ENCODE data around the gene RAB1A.
"Not testable (repeated sequence)": the region's sequence is repeated elsewhere in the genome, so short reads cannot be mapped to it uniquely, and the experiment has no call there.

RAB1A gene

DNA sequence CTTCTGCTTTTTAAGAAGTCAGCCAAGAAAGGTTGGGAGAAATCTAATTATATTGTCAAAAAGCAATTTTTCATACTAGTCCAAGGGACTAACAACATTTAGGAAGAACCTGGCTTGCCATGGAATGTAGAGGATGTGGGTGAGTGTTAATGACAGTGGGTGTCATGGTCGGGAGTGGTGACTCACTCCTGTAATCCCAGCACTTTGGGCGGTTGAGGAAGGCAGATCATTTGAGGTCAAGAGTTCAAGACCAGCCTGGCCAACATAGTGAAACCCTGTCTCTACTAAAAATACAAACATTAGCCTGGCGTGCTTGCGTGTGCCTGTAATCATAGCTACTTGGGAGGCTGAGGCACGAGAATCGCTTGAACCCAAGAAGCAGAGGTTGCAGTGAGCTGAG is 27.9 kb upstream of the RAB1A start:
- not testable (repeated sequence) for DNase-seq

DNA sequence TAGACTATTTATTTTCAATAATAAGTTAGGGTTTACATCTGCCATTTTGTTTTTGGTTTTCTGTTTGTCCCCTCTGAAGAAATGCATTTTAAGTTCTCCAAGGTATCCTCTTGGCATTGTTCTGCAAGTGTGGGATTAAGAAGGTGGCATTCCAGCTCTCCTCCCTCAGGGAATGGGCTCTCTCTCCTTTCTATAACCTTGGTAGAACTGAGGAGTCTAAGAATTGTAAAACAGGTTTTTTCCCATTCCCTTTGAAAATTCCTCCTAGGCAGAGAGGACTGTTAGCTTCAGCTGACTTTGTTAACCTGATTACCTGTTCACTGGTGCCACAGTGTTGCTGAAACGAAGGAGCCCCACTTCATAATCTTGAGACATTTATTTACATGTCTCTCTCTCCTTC is 26.1 kb upstream of the RAB1A start:
- no peaks in the 10 kb centered on the region for H3K36me3 Mint-ChIP-seq (ENCODE audit: low read depth)
- DNase-seq: no peak
- H3K9me3 Mint-ChIP-seq: no peaks in the 10 kb centered on the region
- H3K27ac Mint-ChIP-seq: no peak overlapping the region
- H3K27me3 Mint-ChIP-seq: no peaks in the 10 kb centered on the region
- H3K4me1 Mint-ChIP-seq (ENCODE audit: low read depth): peaks cover 6% of the 10 kb centered on the region
- H3K4me3 Mint-ChIP-seq: no peak overlapping the region

More for the DNA sequence above, 27.9 kb upstream of the RAB1A start:
- H3K27me3 Mint-ChIP-seq; H3K27ac Mint-ChIP-seq; H3K4me1 Mint-ChIP-seq (ENCODE audit: low read depth); H3K4me3 Mint-ChIP-seq; H3K36me3 Mint-ChIP-seq (ENCODE audit: low read depth); H3K9me3 Mint-ChIP-seq: not testable (repeated sequence)

DNA sequence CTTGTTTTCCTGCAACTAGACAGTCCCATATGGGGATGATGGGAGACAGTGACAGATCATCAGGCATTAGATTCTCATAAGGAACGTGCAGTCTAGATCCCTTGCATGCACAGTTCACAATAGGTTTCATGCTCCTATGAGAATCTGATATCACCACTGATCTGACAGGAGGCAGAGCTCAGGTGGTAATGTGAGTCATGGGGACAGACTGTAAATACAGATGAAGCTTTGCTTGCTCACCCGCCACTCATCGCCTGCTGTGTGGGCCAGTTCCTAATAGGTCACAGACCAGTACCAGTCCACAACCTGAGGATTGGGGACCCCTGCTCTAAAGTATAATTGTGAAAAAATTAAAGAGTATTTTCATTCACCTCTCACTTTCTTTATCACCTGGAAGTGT is 23.6 kb upstream of the RAB1A start:
- H3K9me3 Mint-ChIP-seq: no peaks in the 10 kb centered on the region
- H3K4me1 Mint-ChIP-seq (ENCODE audit: low read depth): no peaks in the 10 kb centered on the region
- H3K4me3 Mint-ChIP-seq: no peak overlapping the region
- DNase-seq: no peak
- H3K36me3 Mint-ChIP-seq (ENCODE audit: low read depth): no peaks in the 10 kb centered on the region
- no peak overlapping the region for H3K27ac Mint-ChIP-seq
- no peaks in the 10 kb centered on the region for H3K27me3 Mint-ChIP-seq

DNA sequence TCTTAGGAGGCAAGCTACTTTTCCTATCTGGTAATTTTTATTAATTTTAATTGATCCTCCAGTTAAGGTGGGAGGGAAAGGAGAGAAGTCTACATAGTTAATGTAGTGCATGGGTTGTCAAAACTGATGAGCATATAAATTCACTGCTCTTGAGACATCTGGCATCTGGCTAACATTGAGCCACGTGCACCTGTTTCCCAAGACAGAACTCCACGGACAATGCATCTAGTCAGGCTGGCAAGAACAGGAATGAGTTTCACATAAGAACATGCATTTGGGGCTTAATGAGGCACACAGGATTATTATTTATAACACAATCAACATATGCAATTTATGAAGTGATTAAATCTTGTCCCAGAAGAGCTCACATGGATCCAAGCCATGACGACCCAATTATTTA is 16.2 kb upstream of the RAB1A start:
- Mint-ChIP-seq H3K9me3 (no peaks in the 10 kb centered on the region), H3K4me3 (no peak overlapping the region), H3K27me3 (peaks cover 7% of the 10 kb centered on the region), H3K27ac (no peak overlapping the region), H3K4me1 (ENCODE audit: low read depth) (no peaks in the 10 kb centered on the region), H3K36me3 (ENCODE audit: low read depth) (no peaks in the 10 kb centered on the region)
- DNase-seq: no peak

DNA sequence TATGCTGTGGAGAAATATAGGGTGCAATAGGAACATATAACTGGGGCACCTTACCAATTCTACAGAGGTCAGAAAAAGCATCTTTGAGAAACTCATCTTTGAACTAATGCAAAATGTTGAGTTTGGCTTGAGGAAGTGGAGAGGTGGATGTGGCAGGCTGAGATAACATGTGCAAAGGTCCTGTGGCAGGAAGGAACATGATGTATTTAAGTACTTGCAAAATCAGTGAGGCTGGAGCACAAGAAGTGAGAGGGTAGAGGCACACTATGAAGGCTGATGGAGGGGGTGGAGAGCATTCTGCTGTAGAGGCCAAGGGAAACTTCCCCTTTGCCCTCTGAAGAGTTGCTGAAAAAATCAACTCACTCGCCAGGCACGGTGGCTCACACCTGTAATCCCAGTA is 14.7 kb upstream of the RAB1A start:
- Mint-ChIP-seq H3K4me1 (ENCODE audit: low read depth) (no peaks in the 10 kb centered on the region), H3K36me3 (ENCODE audit: low read depth) (no peaks in the 10 kb centered on the region), H3K27me3 (peaks cover 7% of the 10 kb centered on the region), H3K9me3 (no peaks in the 10 kb centered on the region), H3K27ac (no peak overlapping the region), H3K4me3 (no peak overlapping the region)
- no peak for DNase-seq

DNA sequence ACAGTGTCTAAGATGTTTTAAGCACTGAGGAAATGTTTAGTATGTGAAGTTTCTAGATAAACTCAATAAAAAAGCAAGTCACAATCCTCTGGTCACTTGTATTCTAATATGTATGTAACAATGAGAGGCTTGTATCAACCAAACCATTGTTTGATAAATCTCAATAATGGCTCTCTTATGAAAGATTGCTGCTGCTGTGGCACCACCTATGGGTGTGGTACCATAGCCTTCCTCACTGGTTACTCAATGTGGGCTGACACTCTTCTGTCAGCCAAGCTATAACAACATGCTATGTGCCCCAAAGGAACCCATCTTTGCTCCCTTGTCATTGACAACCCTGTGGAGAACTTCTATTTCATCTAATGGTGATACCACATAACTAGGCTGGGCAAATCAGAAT is 12.6 kb upstream of the RAB1A start:
- Mint-ChIP-seq H3K4me3 (no peak overlapping the region), H3K36me3 (ENCODE audit: low read depth) (no peaks in the 10 kb centered on the region), H3K9me3 (no peaks in the 10 kb centered on the region), H3K4me1 (ENCODE audit: low read depth) (no peaks in the 10 kb centered on the region), H3K27me3 (peaks cover 7% of the 10 kb centered on the region), H3K27ac (no peak overlapping the region)
- no peak for DNase-seq

DNA sequence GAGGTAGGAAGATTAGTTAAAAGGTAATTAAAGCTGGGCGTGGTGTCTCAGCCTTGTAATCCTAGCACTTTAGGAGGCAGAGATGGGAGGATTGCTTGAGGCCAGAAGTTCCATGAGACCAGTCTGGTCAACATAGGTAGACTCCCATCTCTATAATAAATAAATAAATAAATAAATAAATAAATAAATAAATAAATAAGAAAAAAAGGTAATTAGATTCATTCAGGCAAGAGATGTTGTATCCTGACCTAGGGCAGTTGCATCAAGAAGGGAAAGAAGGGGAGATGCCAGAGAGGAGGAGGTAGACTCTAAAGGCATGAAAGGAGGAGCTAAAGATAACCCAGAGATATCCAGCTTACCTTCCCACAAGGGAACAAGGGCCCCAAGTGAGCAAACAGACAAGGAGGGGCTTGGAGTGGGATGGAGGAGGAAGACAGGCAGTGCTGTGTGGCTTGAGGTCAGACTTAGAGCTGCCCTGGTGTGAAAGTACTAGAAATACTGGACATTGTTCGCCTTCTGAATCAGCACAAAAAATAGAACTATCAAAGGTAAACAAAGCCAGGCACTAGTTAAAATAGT is 7.4 kb upstream of the RAB1A start:
- Mint-ChIP-seq H3K27me3 (peaks cover 3% of the 10 kb centered on the region), H3K4me1 (ENCODE audit: low read depth) (no peaks in the 10 kb centered on the region), H3K9me3 (no peaks in the 10 kb centered on the region), H3K27ac (no peak overlapping the region), H3K36me3 (ENCODE audit: low read depth) (no peaks in the 10 kb centered on the region), H3K4me3 (no peak overlapping the region)
- no peak for DNase-seq

DNA sequence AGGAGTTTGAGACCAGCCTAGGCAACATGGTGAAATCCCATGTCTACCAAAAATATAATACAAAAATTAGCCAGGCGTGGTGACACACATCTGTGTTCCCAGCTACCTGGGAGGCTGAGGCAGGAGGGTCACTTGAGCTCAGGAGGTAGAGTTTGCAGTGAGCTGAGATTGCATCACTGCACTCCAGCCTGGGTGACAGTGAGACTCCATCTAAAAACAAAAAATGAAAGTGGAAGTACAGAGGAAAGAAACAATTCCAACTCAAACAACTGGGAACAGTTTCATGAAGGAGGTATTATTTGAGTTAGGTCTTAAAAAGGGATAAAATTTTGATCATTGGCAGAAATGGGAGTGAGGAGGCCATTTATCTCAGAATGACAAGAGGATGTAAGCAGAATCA is 6.3 kb upstream of the RAB1A start:
- Mint-ChIP-seq H3K4me1 (ENCODE audit: low read depth) (peaks cover 2% of the 10 kb centered on the region), H3K27me3 (no peaks in the 10 kb centered on the region), H3K27ac (no peak overlapping the region), H3K4me3 (no peak overlapping the region), H3K36me3 (ENCODE audit: low read depth) (no peaks in the 10 kb centered on the region), H3K9me3 (no peaks in the 10 kb centered on the region)
- DNase-seq: no peak

DNA sequence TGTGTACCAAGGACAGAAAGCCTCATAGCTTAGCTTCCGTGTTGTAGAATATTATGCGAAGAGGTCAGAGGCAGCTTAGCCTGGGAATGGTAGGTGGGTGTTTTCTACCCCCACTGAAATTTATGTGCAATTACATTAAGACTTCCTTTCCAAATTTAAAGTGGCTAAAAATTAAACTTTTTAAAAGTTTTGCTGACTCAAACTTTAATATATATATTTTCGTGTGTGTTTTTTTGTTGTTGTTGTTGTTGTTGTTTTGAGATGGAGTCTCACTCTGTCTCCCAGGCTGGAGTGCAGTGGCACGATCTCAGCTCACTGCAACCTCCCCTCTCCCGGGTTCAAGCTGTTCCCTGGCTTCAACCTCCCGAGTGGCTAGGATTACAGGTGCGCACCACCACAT is 4.3 kb upstream of the RAB1A start:
- Mint-ChIP-seq H3K27ac (no peak overlapping the region), H3K4me3 (no peak overlapping the region), H3K4me1 (ENCODE audit: low read depth) (peaks cover 8% of the 10 kb centered on the region), H3K36me3 (ENCODE audit: low read depth) (peaks cover 9% of the 10 kb centered on the region), H3K9me3 (no peaks in the 10 kb centered on the region), H3K27me3 (no peaks in the 10 kb centered on the region)
- no peak for DNase-seq

DNA sequence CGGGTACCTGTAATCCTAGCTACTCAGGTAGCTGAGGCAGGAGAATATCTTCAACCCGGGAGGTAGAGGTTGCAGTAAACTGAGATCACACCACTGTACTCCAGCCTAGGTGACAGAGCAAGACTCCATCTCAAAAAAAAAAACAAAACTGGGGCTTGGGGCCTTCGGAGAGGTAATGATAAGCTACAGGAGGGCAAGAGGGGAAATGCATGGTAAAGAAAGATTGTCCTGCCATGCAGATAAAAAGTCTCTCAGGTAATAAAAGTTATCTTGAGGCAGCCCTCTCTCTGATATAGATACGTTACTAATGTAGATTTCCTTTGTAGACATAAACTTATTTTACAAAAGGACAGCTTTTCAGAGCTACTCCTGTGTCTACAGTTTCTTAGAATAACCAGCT is 3.7 kb upstream of the RAB1A start:
- DNase-seq: no peak
- Mint-ChIP-seq H3K9me3 (no peaks in the 10 kb centered on the region), H3K27ac (no peak overlapping the region), H3K4me3 (no peak overlapping the region), H3K36me3 (ENCODE audit: low read depth) (peaks cover 13% of the 10 kb centered on the region), H3K27me3 (no peaks in the 10 kb centered on the region), H3K4me1 (ENCODE audit: low read depth) (peaks cover 12% of the 10 kb centered on the region)

DNA sequence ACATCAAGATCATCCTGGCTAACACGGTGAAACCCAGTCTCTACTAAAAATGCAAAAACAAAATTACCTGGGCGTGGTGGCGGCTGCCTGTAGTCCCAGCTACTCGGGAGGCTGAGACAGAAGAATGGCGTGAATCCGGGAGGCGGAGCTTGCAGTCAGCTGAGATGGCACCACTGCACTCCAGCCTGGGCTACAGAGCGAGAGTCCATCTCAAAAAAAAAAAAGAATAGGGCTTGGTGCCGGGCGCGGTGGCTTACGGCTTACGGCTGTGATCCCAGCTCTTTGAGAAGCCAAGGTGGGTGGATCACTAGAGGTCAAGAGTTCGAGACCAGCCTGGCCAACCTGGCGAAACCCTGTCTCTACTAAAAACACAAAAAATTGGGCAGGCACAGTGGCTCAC is 3.0 kb upstream of the RAB1A start:
- H3K4me3 Mint-ChIP-seq, H3K27me3 Mint-ChIP-seq, H3K27ac Mint-ChIP-seq: not testable (repeated sequence)

DNA sequence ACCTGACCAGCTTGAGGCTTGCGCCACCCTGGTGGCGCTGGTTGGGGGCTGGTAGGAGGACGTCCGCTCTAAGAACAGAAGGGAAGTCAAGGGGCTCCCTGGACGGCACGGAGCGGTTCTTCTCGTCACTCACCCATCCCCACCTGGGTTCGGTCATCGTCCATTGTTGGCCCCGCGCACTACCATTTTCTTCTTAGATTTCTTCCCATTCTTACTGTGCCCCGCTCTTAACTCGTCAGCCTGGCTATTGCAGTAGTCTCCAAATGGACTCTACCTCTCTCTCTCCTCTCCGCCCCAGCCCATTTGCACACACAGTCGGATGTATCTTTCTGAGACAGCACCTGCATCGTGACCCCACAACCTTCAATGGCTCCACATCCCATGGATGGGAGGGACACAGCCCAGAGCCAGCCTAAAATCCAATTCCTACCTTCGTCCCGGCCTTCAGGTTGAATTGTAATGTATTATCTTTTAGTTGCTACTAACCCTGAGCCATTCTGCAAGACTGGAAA is 814 bp upstream of the RAB1A start:
- Mint-ChIP-seq H3K4me3 (peak overlapping the region; percentile 98), H3K36me3 (ENCODE audit: low read depth) (peaks cover 25% of the 10 kb centered on the region), H3K27ac (peak overlapping the region; percentile 99), H3K9me3 (no peaks in the 10 kb centered on the region), H3K27me3 (no peaks in the 10 kb centered on the region), H3K4me1 (ENCODE audit: low read depth) (peaks cover 37% of the 10 kb centered on the region)
- DNase-seq: no peak

More for the DNA sequence above, 3.0 kb upstream of the RAB1A start:
- H3K9me3 Mint-ChIP-seq, DNase-seq: not testable (repeated sequence)
- peaks cover 18% of the 10 kb centered on the region for H3K4me1 Mint-ChIP-seq (ENCODE audit: low read depth)
- H3K36me3 Mint-ChIP-seq (ENCODE audit: low read depth): peaks cover 17% of the 10 kb centered on the region

DNA sequence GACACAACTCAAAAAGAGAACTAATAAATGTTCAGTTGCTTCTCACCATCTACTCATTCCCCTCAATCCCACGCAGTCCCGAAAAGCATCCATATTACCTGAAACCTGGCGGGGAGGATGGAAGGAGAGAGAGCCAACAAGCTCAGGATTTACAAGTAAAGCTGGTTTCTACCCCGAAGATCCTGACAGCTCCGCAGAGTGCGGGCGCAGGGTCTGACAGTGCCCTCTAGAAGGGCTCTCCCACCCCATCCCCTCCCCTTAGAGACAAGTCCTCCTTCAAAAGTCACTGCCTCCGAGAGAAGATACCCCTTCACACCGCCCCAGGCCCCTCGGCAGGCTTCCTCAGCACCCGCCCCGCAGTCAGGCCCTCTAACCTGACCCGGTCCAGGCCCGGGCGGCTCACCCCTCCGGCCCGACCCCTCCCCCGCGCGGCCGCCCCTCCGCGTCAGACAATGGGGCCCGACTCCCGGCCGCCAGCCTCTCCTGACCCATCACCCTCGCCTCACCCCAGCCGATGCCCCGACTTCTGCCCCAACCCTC is 550 bp downstream of the RAB1A start:
- no peak for DNase-seq
- Mint-ChIP-seq H3K27ac (peak overlapping the region; percentile 99), H3K4me1 (ENCODE audit: low read depth) (peaks cover 48% of the 10 kb centered on the region), H3K9me3 (no peaks in the 10 kb centered on the region), H3K4me3 (peak overlapping the region; percentile 98), H3K36me3 (ENCODE audit: low read depth) (peaks cover 29% of the 10 kb centered on the region), H3K27me3 (no peaks in the 10 kb centered on the region)

DNA sequence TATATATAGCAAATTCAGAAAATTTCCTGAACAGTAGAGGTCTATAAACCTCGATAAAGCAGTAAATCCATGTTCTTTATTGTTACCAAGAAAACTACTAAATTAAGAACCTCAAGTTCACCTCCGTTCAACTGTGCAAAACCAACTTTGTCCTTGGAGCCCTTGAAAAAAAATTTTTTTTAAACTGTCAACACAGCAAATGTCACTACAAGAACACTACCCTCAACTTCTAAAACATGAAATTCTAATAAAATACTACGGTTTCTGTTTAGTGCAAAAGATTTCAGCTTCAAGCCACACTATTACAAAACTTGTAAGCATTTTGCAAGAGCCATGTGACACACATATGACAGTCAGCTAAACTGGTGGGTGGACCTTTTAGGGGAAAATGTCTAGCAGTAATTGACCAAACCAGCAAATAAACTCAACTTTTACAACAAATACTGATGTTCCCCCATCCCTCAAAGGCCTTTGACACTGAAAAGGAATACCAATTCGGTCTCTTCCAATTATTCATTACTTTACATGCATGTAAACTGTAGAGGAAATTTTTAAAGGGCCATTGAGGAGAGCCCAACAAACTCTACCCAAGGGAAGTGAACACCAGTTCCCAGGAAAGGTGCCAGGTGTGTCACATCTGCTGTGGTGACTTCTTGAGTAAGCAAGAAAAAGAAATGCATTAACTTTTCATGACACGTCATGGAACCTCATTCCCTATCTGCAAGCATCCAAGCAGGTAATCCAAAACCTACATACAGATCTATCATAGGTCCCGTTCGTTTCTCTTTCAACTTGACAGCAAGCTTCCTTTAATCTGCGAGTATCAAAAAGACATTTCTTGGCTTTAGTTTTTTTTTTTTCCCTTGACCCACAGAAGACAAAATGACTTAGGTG is 1.4 kb downstream of the RAB1A start:
- no peaks in the 10 kb centered on the region for H3K9me3 Mint-ChIP-seq
- no peak for DNase-seq
- peaks cover 30% of the 10 kb centered on the region for H3K36me3 Mint-ChIP-seq (ENCODE audit: low read depth)
- H3K4me1 Mint-ChIP-seq (ENCODE audit: low read depth): peaks cover 53% of the 10 kb centered on the region
- H3K27me3 Mint-ChIP-seq: no peaks in the 10 kb centered on the region
- peak overlapping the region; percentile 98 for H3K4me3 Mint-ChIP-seq
- H3K27ac Mint-ChIP-seq: peak overlapping the region; percentile 99

DNA sequence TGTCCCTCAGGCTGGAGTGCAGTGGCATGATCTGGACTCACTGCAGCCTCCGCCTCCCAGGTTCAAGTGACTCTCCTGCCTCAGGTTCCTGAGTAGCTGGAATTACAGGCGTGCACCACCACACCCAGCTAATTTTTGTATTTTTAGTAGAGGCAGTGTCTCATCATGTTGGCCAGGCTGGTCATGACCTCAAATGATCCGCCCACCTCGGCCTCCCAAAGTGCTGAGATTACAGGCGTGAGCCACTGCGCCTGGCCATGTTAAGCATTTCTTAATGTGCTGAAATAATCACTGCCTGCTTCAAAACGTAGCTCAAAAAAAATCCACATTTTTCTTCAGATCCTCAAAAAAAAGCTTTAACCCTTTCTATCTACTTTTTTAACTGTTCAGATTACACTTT is 4.4 kb downstream of the RAB1A start:
- Mint-ChIP-seq H3K4me1 (ENCODE audit: low read depth) (peaks cover 65% of the 10 kb centered on the region), H3K36me3 (ENCODE audit: low read depth) (peaks cover 42% of the 10 kb centered on the region)
- not testable (repeated sequence) for H3K27ac Mint-ChIP-seq, DNase-seq, H3K4me3 Mint-ChIP-seq, H3K9me3 Mint-ChIP-seq, H3K27me3 Mint-ChIP-seq

Measured in activated T-cell treated with anti-CD3 and anti-CD28 coated beads, Interleukin-2, amount 50 U/mL, for 24 hours (primary cell).